PC-9 (cell line): ENCODE measurements around the gene CPSF4L. TPM values are rescaled to one million over a fixed set of nuclear protein-coding genes. Genes with fewer than 3 reads are reported as not detected.

Experiments
- BruUV-seq: library from RNA; stranded (reverse); fragments of 400-500 nt; replicated peaks from 2 replicates; lab custom pipeline; 2021; lab: Mats Ljungman, UMichigan
- CTCF ChIA-PET: fragments of 300-600 bp; sonication (Branson Sonifier 250); formaldehyde crosslinking; loops from one replicate; lab custom pipeline; 2022; ENCODE audit warnings: antibody characterized with exemption; lab: Charles Lee
- POLR2A ChIA-PET: fragments of 300-600 bp; sonication (Branson Sonifier 250); formaldehyde crosslinking; loops from one replicate; lab custom pipeline; 2022; ENCODE audit warnings: antibody characterized with exemption; ENCODE audit not compliant: unreplicated experiment; lab: Charles Lee
- DNase-seq, 2 experiments: peaks; one replicate each; pipeline versions ENCODE4 v3.0.0 to v3.0.0-alpha.2; 2015 to 2022; ENCODE audit warnings: mixed read lengths in 1 of 2
- H2AFZ ChIP-seq: fragments of 200-600 bp; sonication (generic); 2 replicates; pipeline ENCODE4 v1.8.1; 2017; ENCODE audit warnings: antibody characterized with exemption
- H3F3A ChIP-seq: fragments of 200-600 bp; sonication (generic); 2 replicates; pipeline ENCODE4 v1.8.1; 2017; ENCODE audit warnings: antibody characterized with exemption, mild to moderate bottlenecking, low read depth; ENCODE audit not compliant: insufficient read depth
- H3K27ac ChIP-seq: fragments of 200-600 bp; sonication (generic); 2 replicates; pipeline ENCODE4 v1.6.1; 2016; ENCODE audit warnings: mixed run types
- H3K27me3 ChIP-seq: fragments of 200-600 bp; sonication (generic); 2 replicates; pipeline ENCODE4 v1.6.1; 2016; ENCODE audit warnings: low read depth, mixed run types; ENCODE audit not compliant: insufficient read depth
- H3K36me3 ChIP-seq: fragments of 200-600 bp; sonication (generic); 2 replicates; pipeline ENCODE4 v1.6.1; 2016; ENCODE audit warnings: low read depth, mixed run types
- H3K4me1 ChIP-seq: fragments of 200-600 bp; sonication (generic); replicated peaks from 2 replicates; pipeline ENCODE4 v1.6.1; 2016; ENCODE audit warnings: mixed run types; ENCODE audit not compliant: insufficient read depth
- H3K4me2 ChIP-seq: fragments of 200-600 bp; sonication (generic); 2 replicates; pipeline ENCODE4 v1.6.1; 2017; ENCODE audit warnings: mixed run types
- H3K4me3 ChIP-seq: fragments of 200-600 bp; sonication (generic); 2 replicates; pipeline ENCODE4 v1.6.1; 2016; ENCODE audit warnings: mixed run types
- H3K79me2 ChIP-seq: fragments of 200-600 bp; sonication (generic); 2 replicates; pipeline ENCODE4 v1.6.1; 2017; ENCODE audit warnings: low read depth, mixed run types
- H3K9me2 ChIP-seq: fragments of 200-600 bp; sonication (generic); 2 replicates; pipeline ENCODE4 v1.8.1; 2017; ENCODE audit warnings: mild to moderate bottlenecking; ENCODE audit not compliant: insufficient read depth
- H3K9me3 ChIP-seq: fragments of 200-600 bp; sonication (generic); 2 replicates; pipeline ENCODE4 v1.8.1; 2016; ENCODE audit warnings: low read depth; ENCODE audit not compliant: insufficient read depth
- H4K20me1 ChIP-seq: fragments of 200-600 bp; sonication (generic); 2 replicates; pipeline ENCODE4 v1.8.1; 2017; ENCODE audit not compliant: insufficient read depth
- CTCF ChIP-seq: fragments of 200-600 bp; sonication (generic); conservative IDR thresholded peaks from 2 replicates; pipeline ENCODE4 v1.6.1; 2017; ENCODE audit warnings: mixed run types, antibody characterized with exemption, mild to moderate bottlenecking, moderate library complexity
- EZH2 ChIP-seq: fragments of 200-600 bp; sonication (generic); IDR thresholded peaks from 2 replicates; pipeline ENCODE4 v1.8.0; 2017; ENCODE audit warnings: antibody characterized with exemption, low read depth
- intact Hi-C: fragments of 100-400 bp; cut with micrococcal nuclease; formaldehyde crosslinking; loops from one replicate; pipeline ENCODE4 v1.10.0; 2022; ENCODE audit not compliant: unreplicated experiment
- total RNA-seq: library from RNA; stranded (reverse); gene quantifications from 2 replicates; pipeline ENCODE4 v1.2.3, GENCODE V29; 2021

Gene CPSF4L
- total RNA-seq, 1 experiment from 2014 or later = 0.52 TPM

GRCh38 chr17:73199751-73200317 is 61.8 kb downstream of the CPSF4L start:
- H3K36me3 ChIP-seq = peaks cover 37% of the 10 kb centered on the region
- no peaks in the 10 kb centered on the region for H4K20me1 ChIP-seq
- intact Hi-C loops = no loop called here
- H3K9me2 ChIP-seq = no peaks in the 10 kb centered on the region
- DNase-seq = no peak
- 0 out of 2 replicates have a peak, but pooled peaks cover 3% of the 10 kb centered on the region for H3K79me2 ChIP-seq
- H3K4me3 ChIP-seq = no peak overlapping the region
- no peak overlapping the region for H3K27ac ChIP-seq
- CTCF ChIA-PET = no interaction called here
- H3K27me3 ChIP-seq = no peaks in the 10 kb centered on the region
- no peaks in the 10 kb centered on the region for H3K4me1 ChIP-seq
- TF ChIP-seq CTCF (no peak), EZH2 (no peak)
- H3K9me3 ChIP-seq = no peaks in the 10 kb centered on the region
- POLR2A ChIA-PET = no interaction called here
- H3F3A ChIP-seq = peaks cover 7% of the 10 kb centered on the region; the same call in 1 of the 2 replicates
- no TSS peak for BruUV-seq
- no peak overlapping the region for H3K4me2 ChIP-seq
- no peak overlapping the region for H2AFZ ChIP-seq

- ChIA-PET POLR2A (interaction anchor here (0.5 kb wide), 1 partner anchor 483 kb away, joined by 6 read pairs; no protein-coding TSS in a partner anchor), CTCF (no interaction called here)
- Histone ChIP-seq H3K36me3 (peaks cover 37% of the 10 kb centered on the region), H3K9me3 (no peaks in the 10 kb centered on the region), H3K4me3 (no peak overlapping the region), H3K27me3 (no peaks in the 10 kb centered on the region), H2AFZ (no peak overlapping the region), H3K27ac (no peak overlapping the region), H3F3A (peaks cover 7% of the 10 kb centered on the region; the same call in 1 of the 2 replicates), H4K20me1 (no peaks in the 10 kb centered on the region), H3K4me1 (no peaks in the 10 kb centered on the region), H3K79me2 (peaks cover 8% of the 10 kb centered on the region; the same call in 1 of the 2 replicates), H3K9me2 (no peaks in the 10 kb centered on the region), H3K4me2 (no peak overlapping the region)
- intact Hi-C loops = no loop called here
- no TSS peak for BruUV-seq
- DNase-seq = no peak
- TF ChIP-seq EZH2 (no peak), CTCF (no peak)
Measured at GRCh38 chr17:73198930-73199260, 62.8 kb downstream of the CPSF4L start.

Other genes starting within 250 kb of the CPSF4L start
- 57.1 and 84.3 TPM in 2 replicates for gene SLC39A11, start 169.2 kb downstream of the CPSF4L start, total RNA-seq
- not detected in 2 replicates for gene SSTR2, start 96.9 kb downstream of the CPSF4L start, total RNA-seq
- 24.8 and 25.6 TPM in 2 replicates for gene COG1, start 68.8 kb downstream of the CPSF4L start, total RNA-seq
- 48.4 and 52.0 TPM in 2 replicates for gene CDC42EP4, start 50.1 kb upstream of the CPSF4L start, total RNA-seq